ENCODE measurements around the gene DUS1L.

GRCh38 chr17:82022981-82023446 lies 42.6 kb downstream of the DUS1L start, which contains the start of gene LRRC45:
- TF ChIP-seq CTCF (IDR thresholded peaks at IDR 0.05) (no peak), POLR2A (IDR thresholded peaks at IDR 0.05) (no peak)

All from uterus (tissue), 2 donors.